GM18951 (cell line): ENCODE data around the gene UBASH3A.

Experiments used
- POLR2A ChIP-seq: IDR thresholded peaks from 4 replicates; pipeline ENCODE4 v1.6.1; 2011; ENCODE audit warnings: mild to moderate bottlenecking; ENCODE audit not compliant: insufficient read length, insufficient read depth; ENCODE audit errors: extremely low read depth
- in situ Hi-C: fragments of 300-500 bp; cut with MboI; formaldehyde crosslinking; loops from one replicate; pipeline ENCODE4 v1.12.0; 2022; ENCODE audit warnings: low sequenced_read_pairs, mixed read lengths, inconsistent platforms; ENCODE audit not compliant: unreplicated experiment

UBASH3A gene, protein sequence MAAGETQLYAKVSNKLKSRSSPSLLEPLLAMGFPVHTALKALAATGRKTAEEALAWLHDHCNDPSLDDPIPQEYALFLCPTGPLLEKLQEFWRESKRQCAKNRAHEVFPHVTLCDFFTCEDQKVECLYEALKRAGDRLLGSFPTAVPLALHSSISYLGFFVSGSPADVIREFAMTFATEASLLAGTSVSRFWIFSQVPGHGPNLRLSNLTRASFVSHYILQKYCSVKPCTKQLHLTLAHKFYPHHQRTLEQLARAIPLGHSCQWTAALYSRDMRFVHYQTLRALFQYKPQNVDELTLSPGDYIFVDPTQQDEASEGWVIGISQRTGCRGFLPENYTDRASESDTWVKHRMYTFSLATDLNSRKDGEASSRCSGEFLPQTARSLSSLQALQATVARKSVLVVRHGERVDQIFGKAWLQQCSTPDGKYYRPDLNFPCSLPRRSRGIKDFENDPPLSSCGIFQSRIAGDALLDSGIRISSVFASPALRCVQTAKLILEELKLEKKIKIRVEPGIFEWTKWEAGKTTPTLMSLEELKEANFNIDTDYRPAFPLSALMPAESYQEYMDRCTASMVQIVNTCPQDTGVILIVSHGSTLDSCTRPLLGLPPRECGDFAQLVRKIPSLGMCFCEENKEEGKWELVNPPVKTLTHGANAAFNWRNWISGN

GRCh38 chr21:42403611-42404231 is at the start of gene UBASH3A:
Gene UBASH3A (plus strand): TSS chr21:42403902. CDS start chr21:42403946, 44 bp downstream.
- in situ Hi-C loops = no loop called here
- no peak for TF ChIP-seq POLR2A

DNA sequence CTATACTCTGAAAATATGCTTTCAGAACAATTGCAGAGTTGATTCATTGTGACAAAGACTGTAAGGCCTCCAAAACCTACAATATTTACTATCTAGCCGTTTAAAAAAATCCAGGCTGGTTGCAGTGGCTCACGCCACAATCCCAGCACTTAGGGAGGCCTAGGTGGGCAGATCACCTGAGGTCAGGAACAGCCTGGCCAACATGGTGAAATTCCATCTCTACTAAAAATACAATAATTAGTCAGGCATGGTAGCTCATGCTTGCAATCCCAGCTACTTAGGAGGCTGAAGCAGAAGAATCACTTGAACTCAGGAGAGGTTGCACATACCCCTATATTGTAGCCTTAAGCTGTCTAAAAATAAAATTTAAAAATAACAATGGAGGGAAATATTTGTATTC is 47.7 kb upstream of the UBASH3A start:
- in situ Hi-C loops = no loop called here
- no peak for TF ChIP-seq POLR2A

- no peak for TF ChIP-seq POLR2A
- in situ Hi-C loops = no loop called here
These were observed 47.1 kb upstream of the UBASH3A start for GRCh38 chr21:42356650-42357049.

DNA sequence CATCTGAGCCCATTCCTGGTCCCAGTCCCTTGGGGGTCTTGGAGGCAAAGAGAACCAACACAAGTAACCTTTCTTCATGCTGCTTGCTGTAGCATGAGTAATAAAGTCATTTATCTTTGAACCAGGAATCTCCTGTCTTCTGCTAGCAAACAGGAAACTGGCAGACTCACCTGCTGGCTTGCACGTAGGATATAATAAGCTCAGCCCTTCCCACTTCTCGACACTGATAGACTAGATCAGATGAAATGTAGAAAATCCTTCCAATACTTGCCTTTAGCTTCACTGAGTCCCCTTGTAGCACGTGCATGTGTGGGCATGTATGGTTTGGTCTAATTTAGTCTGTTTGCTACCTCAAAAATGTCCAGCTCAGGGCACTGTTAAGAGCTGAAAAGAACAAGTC is 46.4 kb upstream of the UBASH3A start:
- TF ChIP-seq POLR2A = no peak
- in situ Hi-C loops = no loop called here

GRCh38 chr21:42358261-42358660 is 45.4 kb upstream of the UBASH3A start:
- in situ Hi-C loops = no loop called here

GRCh38 chr21:42358937-42359336 is 44.8 kb upstream of the UBASH3A start:
- in situ Hi-C loops = no loop called here

More at GRCh38 chr21:42358261-42358660, 45.4 kb upstream of the UBASH3A start:
- no peak for TF ChIP-seq POLR2A

DNA sequence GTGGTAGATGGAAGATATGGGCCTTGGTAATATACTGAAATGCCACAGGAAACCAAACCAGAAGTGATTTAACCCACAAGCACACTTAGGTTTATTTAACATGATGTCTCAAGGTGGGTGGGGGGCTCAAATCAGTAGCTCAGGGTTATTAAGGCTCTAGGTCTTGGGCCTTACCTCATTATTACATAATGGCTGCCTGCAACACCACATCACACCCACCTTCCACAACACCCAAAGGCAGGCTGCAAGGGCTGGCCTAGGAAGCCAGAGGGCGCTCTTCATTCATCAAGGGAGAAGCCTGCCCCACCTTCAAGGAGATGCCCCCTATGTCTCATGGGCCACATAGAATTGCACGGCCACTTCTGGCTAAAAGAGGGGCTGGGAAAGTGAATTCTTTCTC is 43.4 kb upstream of the UBASH3A start:
- no peak for TF ChIP-seq POLR2A
- in situ Hi-C loops = no loop called here

More at GRCh38 chr21:42358937-42359336, 44.8 kb upstream of the UBASH3A start:
- TF ChIP-seq POLR2A = no peak

- no peak for TF ChIP-seq POLR2A
- in situ Hi-C loops = no loop called here
These were observed 42.4 kb upstream of the UBASH3A start for GRCh38 chr21:42361286-42361685.

DNA sequence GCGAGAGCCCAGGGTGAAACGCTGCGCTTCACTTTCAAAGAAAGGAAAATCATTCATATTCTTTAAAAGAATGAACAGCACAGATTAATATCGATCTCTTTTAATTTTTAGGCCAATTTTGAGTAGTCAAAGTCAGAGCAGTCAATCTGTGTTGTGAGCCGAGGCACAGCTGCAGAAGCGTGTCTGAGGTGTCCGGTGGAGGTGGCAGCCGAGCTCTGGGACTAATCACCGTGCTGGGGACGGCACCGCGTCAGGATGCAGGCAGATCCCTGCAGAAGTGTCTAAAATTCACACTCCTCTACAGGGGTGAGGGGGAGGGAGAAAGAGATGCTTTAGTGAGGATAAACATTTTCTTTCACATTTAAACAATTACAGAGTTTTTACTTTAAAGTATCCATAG is 41.5 kb upstream of the UBASH3A start:
- no peak for TF ChIP-seq POLR2A
- in situ Hi-C loops = no loop called here

- in situ Hi-C loops = no loop called here
- no peak for TF ChIP-seq POLR2A
These were observed 41.0 kb upstream of the UBASH3A start for GRCh38 chr21:42362700-42363099.

GRCh38 chr21:42363312-42363711 is 40.4 kb upstream of the UBASH3A start:
- in situ Hi-C loops = no loop called here
- no peak for TF ChIP-seq POLR2A

DNA sequence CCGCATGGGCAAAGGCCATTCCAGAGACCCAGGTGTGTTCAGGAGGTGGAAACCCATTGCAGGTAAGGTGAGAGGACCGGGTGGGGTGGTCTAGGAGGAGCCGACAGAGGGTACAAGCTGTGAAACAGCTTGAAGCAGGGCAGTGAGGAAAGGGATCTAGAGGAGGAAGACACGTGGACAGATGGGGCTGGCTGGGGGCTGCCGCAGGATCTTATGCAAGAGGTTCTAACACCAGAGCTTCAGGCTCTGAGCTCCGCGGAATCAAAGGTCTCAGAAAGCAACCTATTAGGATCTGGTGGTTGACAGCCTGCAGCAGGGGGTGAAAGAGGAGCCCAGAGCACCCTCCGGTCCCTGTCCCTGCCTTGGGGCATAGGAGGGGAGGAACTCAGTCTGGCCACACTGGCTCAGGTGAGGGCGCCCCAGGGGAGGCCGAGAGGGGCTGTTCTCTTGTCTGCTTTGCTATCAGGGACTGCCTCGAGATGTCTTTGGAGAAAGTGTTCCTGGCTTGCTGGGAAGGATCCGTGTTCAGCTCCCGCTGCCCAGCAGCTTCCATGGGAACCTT is 39.3 kb upstream of the UBASH3A start:
- TF ChIP-seq POLR2A = no peak
- in situ Hi-C loops = no loop called here

- in situ Hi-C loops = no loop called here
- TF ChIP-seq POLR2A = no peak
These were observed 37.9 kb upstream of the UBASH3A start for GRCh38 chr21:42365770-42366169.

DNA sequence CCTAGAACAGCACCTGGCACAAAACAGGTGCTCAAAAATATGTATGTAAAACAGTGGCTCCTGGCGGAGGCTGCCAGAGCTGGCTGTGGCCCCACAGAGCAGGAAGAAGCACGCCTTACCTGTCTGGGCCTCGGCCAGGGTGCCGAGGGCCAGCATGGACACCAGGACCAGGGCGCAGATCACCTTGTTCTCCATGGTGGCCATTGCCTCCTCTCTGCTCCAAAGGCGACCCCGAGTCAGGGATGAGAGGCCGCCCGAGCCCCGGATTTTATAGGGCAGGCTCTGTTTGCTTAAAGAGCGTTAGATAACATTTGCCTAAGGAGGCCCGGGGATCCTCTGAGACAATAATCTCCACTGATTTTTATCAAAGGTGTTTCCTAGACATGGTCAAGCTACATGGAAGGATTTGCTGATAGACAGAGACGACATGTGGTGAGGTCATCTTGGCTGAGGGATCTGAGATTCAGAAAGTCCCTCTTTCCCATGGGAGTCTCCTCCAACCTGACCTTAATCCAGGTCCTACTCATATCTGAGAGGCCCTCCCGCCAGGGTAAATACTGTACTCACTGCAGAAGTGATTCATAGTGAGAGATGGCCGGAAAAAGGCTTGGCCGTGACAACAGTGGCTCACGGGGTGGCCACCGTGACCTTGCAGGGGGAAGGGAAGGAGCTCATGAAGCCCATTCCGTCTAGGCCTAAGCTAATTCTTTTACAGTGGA is 37.3 kb upstream of the UBASH3A start, which contains the start of gene TFF1:
TFF1 (minus strand) TSS at position 244 of the 719 bp plus-strand sequence; CDS start at position 204, 40 bp downstream.
- TF ChIP-seq POLR2A = no peak

More for the DNA sequence above, 37.3 kb upstream of the UBASH3A start, which contains the start of gene TFF1:
- in situ Hi-C loops = no loop called here
